ENCODE results near the gene XK.
"Not testable (repeated sequence)": the region's sequence is repeated elsewhere in the genome, so short reads cannot be mapped to it uniquely, and the experiment has no call there.

The XK gene

GRCh38 chrX:37755025-37755424 is 69.4 kb downstream of the XK start:
- DNase-seq (ENCODE audit: low read depth): no peak

DNA sequence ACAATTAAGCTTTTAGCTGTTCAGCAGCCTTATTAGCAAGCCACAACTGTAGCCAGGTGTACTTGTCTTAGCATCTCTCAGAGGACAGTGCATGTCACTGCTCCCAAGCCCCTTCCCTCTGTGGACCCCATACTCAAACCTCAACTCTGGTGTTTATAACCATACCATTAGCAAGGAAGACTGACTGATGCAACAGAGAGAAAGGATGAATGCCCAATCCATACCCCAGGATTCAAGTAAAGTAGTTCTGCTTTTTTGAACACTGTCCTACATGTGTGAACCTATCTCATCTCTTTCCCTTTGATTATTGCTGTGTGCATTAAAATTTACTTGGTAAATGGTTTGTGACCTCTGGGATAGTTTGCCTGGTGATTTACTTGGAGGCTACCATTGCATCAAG is 71.5 kb downstream of the XK start:
- DNase-seq (ENCODE audit: low read depth): no peak

GRCh38 chrX:37759351-37759750 is 73.8 kb downstream of the XK start:
- no peak for DNase-seq (ENCODE audit: low read depth)

DNA sequence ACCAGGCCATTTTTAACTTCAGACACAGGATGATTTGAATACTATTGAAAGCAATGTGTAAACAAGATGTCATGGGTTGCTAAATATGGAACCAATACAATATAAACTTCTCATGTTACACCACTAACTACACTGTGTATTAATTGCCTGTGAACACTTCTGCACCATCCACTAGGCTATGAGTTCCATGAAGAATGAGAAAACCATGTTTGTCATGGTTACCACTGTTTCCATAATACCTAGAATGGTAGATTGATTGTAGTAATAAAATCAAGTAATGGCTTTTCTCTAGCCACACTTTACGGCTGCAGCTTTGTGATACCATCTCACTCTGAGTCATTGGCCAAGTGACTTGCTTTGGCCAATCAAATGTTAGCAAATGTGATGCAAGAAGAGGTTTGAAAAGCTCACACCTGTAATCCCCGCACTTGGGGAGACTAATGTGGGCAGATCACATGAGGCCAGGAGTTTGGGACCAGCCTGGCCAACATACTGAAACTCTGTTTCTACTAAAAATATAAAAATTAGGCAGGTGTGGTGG is 74.4 kb downstream of the XK start:
- DNase-seq (ENCODE audit: low read depth): no peak

- DNase-seq (ENCODE audit: low read depth): no peak
These were observed 77.8 kb downstream of the XK start for GRCh38 chrX:37763400-37763799.

- no peak for DNase-seq (ENCODE audit: low read depth)
These were observed 79.9 kb downstream of the XK start for GRCh38 chrX:37765507-37765906.

- no peak for DNase-seq (ENCODE audit: low read depth)
These were observed 81.8 kb downstream of the XK start for GRCh38 chrX:37767430-37767829.

DNA sequence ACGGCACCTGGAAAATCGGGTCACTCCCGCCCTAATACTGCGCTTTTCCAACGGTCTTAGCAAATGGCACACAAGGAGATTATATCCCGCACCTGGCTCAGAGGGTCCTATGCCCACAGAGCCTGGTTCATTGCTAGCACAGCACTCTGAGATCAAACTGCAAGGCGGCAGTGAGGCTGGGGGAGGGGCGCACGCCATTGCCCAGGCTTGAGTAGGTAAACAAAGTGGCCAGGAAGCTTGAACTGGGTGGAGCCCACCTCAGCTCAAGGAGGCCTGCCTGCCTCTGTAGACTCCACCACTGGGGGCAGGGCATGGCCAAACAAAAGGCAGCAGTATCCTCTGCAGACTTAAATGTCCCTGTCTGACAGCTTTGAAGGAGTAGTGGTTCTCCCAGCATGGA is 83.3 kb downstream of the XK start:
- not testable (repeated sequence) for DNase-seq (ENCODE audit: low read depth)

DNA sequence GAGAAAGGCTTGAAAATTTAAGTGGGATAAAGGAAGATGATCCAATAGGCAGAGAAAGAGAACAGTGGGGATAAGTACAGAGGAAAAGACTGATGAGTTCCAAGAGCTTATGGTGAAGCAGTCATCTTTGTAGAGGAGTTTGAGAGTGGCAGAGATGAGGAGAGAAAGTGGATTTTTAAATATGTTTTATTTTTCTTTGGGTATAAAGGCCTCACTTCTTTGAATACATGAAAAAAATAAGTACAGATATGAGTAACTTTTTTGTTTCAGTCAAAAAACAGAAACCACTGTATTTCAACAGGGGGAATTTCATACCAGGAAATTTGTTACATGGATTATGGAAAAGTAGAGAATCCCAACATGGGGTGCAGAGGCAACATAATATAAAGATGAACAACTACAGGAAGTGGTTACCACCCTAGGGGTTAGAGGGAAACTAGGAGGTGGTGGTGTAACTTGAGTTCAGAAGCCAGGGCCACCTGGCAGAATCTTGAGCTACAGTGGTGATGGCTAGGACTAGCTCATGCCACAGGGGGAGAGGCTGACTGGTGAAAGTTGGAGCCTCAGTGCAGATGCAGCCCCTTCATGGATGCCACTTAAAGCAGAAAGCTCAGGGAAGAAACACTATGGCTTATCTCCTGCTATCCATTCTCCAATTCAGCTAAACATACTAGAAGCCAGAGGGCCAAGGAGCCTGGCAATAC is 90.8 kb downstream of the XK start:
- DNase-seq (ENCODE audit: low read depth): no peak

DNA sequence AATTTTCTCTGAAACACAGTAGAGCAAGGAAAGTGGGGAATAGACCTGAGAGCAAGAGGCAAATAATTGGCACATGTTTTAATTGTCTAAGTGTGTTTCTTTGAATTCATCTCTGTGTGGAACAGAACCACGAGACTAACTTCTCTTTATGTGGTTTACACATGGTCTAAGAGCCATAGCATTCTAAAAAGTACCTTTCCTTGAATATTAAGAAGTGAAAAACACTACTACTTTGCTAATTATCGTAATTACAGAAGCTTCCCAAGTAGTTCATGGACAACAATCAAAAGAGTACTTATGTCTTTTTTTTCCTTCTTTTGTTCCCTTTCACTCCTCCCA is 91.4 kb downstream of the XK start:
- no peak for DNase-seq (ENCODE audit: low read depth)

DNA sequence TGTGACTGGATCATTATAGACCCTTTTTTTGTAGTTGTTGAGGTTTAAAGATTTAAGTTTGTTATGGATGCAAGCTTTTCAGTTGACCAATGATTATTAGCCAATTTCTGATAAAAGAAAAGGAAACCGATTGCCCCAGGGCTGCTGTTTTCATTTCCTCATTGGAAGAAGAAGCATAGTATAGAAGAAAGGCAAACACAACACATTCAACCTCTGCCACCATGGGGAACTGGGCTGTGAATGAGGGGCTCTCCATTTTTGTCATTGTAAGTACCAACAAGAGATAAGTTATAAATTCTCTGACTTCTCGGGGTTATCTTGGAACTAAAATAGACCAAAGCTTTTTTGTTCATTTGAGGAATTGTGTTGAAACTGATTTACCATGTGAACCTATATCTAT is 94.3 kb downstream of the XK start, which contains the start of gene CYBB:
CYBB (plus strand) TSS at position 203 of the 400 bp plus-strand sequence; CDS start at position 222, 19 bp downstream.
- no peak for DNase-seq (ENCODE audit: low read depth)

DNA sequence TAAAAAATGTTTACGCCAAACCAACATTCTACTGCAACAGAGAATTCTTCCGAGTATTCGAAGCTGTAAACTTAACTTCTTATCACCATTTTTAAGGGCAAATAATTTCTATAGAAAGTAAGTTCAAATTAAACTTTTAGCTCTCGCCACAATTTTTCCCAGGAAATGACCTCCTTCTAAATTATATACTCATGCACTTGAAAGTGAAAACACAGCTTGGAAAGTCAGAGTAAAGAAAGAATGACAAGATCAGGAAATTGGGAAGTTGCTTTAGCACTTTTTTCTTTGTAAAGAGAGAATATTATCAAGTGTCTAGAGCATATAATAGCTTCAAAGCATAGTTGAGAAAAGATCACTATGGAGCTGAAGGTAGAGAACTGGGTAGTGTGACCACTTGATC is 95.5 kb downstream of the XK start:
- no peak for DNase-seq (ENCODE audit: low read depth)
